BE2C (cell line): Measurements from ENCODE around the gene CFAP54.

ENCODE experiments used
- DNase-seq: peaks from one replicate; pipeline ENCODE4 v3.0.0-alpha.2; 2020
- H3K27me3 ChIP-seq: fragments of 250-450 bp; sonication (Bioruptor Pico); 2 replicates; pipeline ENCODE4 v1.5.1; 2020; ENCODE audit warnings: mild to moderate bottlenecking
- H3K36me3 ChIP-seq: fragments of 250-450 bp; sonication (Bioruptor Pico); 2 replicates; pipeline ENCODE4 v1.5.1; 2020; ENCODE audit warnings: mild to moderate bottlenecking
- H3K4me1 ChIP-seq: fragments of 250-450 bp; sonication (Bioruptor Pico); 2 replicates; pipeline ENCODE4 v1.5.1; 2020
- H3K4me3 ChIP-seq: 2 replicates; pipeline ENCODE4 v1.5.1; 2011; ENCODE audit warnings: low read depth, low read length
- H3K9me3 ChIP-seq: fragments of 250-450 bp; sonication (Bioruptor Pico); 2 replicates; pipeline ENCODE4 v1.5.1; 2020
- TF ChIP-seq, protein P1 (sequence below): IDR thresholded peaks from 2 replicates; pipeline ENCODE4 v1.5.1; 2012; ENCODE audit warnings: mild to moderate bottlenecking, low read depth, low read length

CFAP54 gene

DNA sequence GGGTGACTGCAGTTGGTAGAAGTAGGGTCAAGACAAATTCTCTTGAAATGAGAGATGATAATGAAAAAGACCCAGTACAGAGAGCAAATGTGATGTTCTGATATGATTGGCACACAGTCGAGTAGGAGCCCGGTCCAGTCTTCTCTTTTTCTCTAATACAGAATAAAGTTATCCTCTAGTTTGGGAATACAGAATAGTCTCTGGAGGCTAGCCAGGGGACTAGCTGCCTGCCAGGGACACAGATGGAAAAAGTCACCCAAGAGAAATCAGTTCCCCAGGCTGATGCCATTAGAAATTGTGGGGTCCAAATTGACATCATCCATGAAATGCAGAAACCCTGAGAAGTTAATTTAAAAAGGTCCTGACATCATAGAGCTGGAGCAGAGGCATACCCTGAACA lies 240.5 kb downstream of the CFAP54 start:
- H3K4me3 ChIP-seq = no peak overlapping the region
- no peaks in the 10 kb centered on the region for H3K4me1 ChIP-seq
- H3K27me3 ChIP-seq = no peaks in the 10 kb centered on the region
- TF ChIP-seq, protein P1, sequence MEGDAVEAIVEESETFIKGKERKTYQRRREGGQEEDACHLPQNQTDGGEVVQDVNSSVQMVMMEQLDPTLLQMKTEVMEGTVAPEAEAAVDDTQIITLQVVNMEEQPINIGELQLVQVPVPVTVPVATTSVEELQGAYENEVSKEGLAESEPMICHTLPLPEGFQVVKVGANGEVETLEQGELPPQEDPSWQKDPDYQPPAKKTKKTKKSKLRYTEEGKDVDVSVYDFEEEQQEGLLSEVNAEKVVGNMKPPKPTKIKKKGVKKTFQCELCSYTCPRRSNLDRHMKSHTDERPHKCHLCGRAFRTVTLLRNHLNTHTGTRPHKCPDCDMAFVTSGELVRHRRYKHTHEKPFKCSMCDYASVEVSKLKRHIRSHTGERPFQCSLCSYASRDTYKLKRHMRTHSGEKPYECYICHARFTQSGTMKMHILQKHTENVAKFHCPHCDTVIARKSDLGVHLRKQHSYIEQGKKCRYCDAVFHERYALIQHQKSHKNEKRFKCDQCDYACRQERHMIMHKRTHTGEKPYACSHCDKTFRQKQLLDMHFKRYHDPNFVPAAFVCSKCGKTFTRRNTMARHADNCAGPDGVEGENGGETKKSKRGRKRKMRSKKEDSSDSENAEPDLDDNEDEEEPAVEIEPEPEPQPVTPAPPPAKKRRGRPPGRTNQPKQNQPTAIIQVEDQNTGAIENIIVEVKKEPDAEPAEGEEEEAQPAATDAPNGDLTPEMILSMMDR = no peak
- H3K36me3 ChIP-seq = no peaks in the 10 kb centered on the region
- no peak for DNase-seq
- no peaks in the 10 kb centered on the region for H3K9me3 ChIP-seq

DNA sequence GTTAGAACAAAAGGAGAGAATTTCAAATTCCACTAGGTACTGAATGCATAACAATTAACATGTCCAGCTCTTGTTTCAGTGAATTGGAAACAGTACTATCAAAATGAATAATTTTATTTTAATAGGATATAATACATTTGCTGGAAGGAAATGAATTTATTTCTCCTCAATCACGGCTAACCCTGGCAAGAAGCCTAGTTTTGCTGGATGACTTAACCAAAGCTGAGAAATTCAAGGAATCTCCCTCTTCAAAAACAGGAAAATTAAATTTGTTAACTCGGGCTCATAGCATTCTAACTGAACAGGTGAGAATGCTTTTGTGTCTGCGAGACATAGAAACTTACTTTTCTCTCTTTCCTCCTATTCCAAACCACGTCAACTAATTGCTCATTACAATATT lies 254.2 kb downstream of the CFAP54 start:
- Histone ChIP-seq H3K9me3 (no peaks in the 10 kb centered on the region), H3K27me3 (no peaks in the 10 kb centered on the region), H3K36me3 (no peaks in the 10 kb centered on the region), H3K4me3 (no peak overlapping the region), H3K4me1 (no peaks in the 10 kb centered on the region)
- TF ChIP-seq, protein P1 = no peak
- DNase-seq = no peak

DNA sequence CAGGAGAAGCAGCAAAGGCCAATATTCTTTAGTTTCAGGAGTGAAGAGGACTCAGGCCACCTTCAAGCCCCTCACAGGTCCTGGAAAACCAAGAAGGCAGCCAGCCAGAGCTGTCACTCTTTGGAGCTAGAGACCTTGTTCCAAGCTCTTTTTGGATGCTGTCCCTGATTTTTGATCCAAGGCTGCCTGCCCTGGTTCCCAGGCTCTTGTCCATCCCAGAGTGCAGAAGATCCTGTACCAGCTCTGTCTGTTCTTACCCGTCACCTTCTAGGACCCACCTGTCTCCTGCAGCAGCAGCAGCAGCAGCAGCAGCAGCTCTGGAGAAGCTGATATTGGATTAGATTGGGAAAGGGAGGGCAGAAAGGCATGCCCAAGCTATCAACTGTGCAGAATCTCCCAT lies 260.6 kb downstream of the CFAP54 start:
- DNase-seq = no peak
- no peak overlapping the region for H3K4me3 ChIP-seq
- no peaks in the 10 kb centered on the region for H3K9me3 ChIP-seq
- H3K27me3 ChIP-seq = no peaks in the 10 kb centered on the region
- H3K4me1 ChIP-seq = no peaks in the 10 kb centered on the region
- TF ChIP-seq, protein P1 = no peak
- no peaks in the 10 kb centered on the region for H3K36me3 ChIP-seq

DNA sequence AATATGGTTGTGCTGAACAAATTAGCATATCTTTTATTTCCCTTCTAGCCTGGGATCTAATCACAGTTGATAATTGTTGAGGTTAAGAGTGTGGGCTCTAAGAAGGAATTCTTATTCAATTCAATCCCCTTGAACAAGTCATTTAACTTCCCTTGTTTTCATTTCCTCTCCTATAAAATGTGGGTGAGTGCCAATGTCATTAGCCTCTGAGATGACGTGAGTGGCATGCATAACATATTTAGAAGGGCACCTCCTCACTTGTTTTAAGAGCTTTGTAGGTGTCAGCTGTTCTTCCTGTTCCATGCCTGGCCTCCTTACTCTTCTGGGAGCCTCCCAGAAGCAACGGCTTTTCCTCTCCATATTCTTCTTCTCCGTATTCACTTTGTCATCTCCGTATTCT lies 262.2 kb downstream of the CFAP54 start:
- Histone ChIP-seq H3K4me1 (no peaks in the 10 kb centered on the region), H3K4me3 (no peak overlapping the region), H3K36me3 (no peaks in the 10 kb centered on the region), H3K27me3 (no peaks in the 10 kb centered on the region), H3K9me3 (no peaks in the 10 kb centered on the region)
- DNase-seq = no peak
- TF ChIP-seq, protein P1 = no peak

DNA sequence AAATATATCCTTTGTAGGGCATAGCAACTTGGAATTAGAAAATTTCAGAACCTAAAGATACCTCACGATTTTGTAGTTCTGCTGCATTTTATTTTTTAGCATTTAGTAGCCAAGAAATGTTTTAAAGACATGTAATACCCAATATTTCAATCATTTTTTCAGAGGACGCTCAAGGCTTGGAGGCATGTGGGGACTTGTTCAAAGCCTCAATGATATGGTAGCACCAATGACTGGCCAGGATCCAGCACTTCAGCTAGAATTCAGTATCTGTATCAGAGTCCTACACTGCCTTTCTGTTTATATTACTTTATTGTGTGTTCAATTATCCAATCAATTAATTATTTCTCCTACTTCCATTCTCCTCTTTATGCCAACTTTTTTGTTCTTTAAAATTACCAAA lies 262.8 kb downstream of the CFAP54 start:
- no peak for DNase-seq
- Histone ChIP-seq H3K36me3 (no peaks in the 10 kb centered on the region), H3K4me1 (no peaks in the 10 kb centered on the region), H3K9me3 (no peaks in the 10 kb centered on the region), H3K4me3 (no peak overlapping the region), H3K27me3 (no peaks in the 10 kb centered on the region)
- TF ChIP-seq, protein P1 = no peak

DNA sequence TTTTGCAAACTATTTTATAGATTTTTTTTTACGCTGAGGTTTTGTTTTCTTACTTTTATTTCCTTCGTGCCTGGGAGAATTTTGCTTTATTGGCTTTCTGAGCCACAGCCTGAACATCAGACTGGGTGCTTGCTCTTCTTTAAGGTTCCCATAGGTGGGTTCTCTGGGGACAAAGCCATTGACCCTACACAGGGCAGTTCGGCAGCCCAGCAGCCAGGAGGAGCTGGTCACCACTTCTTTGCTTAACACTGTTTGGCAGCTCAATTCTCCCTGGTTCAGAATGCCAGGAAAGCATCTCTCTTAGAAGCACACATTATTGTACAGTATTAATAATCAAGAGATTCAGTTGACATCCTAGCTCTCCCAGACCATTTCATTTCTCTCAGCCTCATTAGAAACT lies 276.9 kb downstream of the CFAP54 start:
- Histone ChIP-seq H3K4me3 (no peak overlapping the region), H3K4me1 (no peaks in the 10 kb centered on the region)
- no peak for DNase-seq

More for the DNA sequence above, 276.9 kb downstream of the CFAP54 start:
- no peaks in the 10 kb centered on the region for H3K27me3 ChIP-seq
- H3K9me3 ChIP-seq = no peaks in the 10 kb centered on the region
- TF ChIP-seq, protein P1 = no peak
- H3K36me3 ChIP-seq = no peaks in the 10 kb centered on the region
